ENCODE measurements around the gene CIART. TPM values are rescaled to one million over a fixed set of nuclear protein-coding genes. Genes with fewer than 3 reads are reported as not detected.
A peak's percentile ranks its signal among the peaks of the same experiment; 100 is the strongest.
"Not testable (repeated sequence)": the region's sequence is repeated elsewhere in the genome, so short reads cannot be mapped to it uniquely, and the experiment has no call there.

Gene CIART
- total RNA-seq (10 to 100 TPM in 3 of 4 donors, 1 to 10 TPM in 1; 5.5 to 20.4 (median 11.4) TPM), polyA plus RNA-seq (14.1 TPM)
- long read RNA-seq, donor 1, partial matches to known transcripts, result 1 of 10 reads
- long read RNA-seq, donor 1, other reads (novel, unspliced or antisense), result 0 of 10 reads
- long read RNA-seq, donor 2, partial matches to known transcripts, result 0 of 4 reads
- long read RNA-seq, donor 2, other reads (novel, unspliced or antisense), result 0 of 4 reads
- long read RNA-seq, donor 3, transcript CIART-203 (6 exons, 1,433 nt), result major isoform, 12 of 17 reads
- long read RNA-seq, donor 3, partial matches to known transcripts, result 2 of 17 reads
- long read RNA-seq, donor 3, other reads (novel, unspliced or antisense), result 1 of 17 reads
- long read RNA-seq, donor 4, partial matches to known transcripts, result 2 of 12 reads
- long read RNA-seq, donor 4, other reads (novel, unspliced or antisense), result 3 of 12 reads

GRCh38 chr1:150281758-150282557 lies at the start of gene CIART:
Gene CIART, plus strand, starts transcription at chr1:150282554. Its CDS starts 714 bp downstream, at chr1:150283268.
- WGBS, result under 1% methylated on average over 46 of the region's 46 CpGs
- Histone ChIP-seq H3K4me1 (ENCODE audit: control insufficient read depth, insufficient read depth, low read length) (peaks cover 4% of the 10 kb centered on the region), H3K4me3 (ENCODE audit: low read length) (peak within 1 kb of the TSS; percentile 65), H3K27me3 (ENCODE audit: control insufficient read depth, insufficient read depth) (no peaks in the 10 kb centered on the region), H3K9me3 (ENCODE audit: control insufficient read depth, low read length) (no peaks in the 10 kb centered on the region), H3K27ac (ENCODE audit: low read length) (peak within 1 kb of the TSS; percentile 97)
- peak; percentile 95 to 97 (median 96) for DNase-seq
- ATAC-seq, result peak; percentile 98
- intact Hi-C loops (cut with DNase I), result loop anchor here in 2 of 4 donors (1.0 to 2.0 kb wide), 2 partner anchors 25 to 26 kb away; partner anchors contain the start of gene CA14 (in 1 of the 2)

- WGBS, result 94% methylated on average over 10 of the region's 10 CpGs
- intact Hi-C loops (cut with DNase I); DNase-seq; H3K4me3 ChIP-seq (ENCODE audit: low read length); ATAC-seq; H3K27me3 ChIP-seq (ENCODE audit: control insufficient read depth, insufficient read depth); H3K4me1 ChIP-seq (ENCODE audit: control insufficient read depth, insufficient read depth, low read length); H3K9me3 ChIP-seq (ENCODE audit: control insufficient read depth, low read length); H3K27ac ChIP-seq (ENCODE audit: low read length): not testable (repeated sequence)
Measured at GRCh38 chr1:150232921-150233320, 49.4 kb upstream of the CIART start.

- intact Hi-C loops (cut with DNase I), result no loop called here
- ATAC-seq (no peak), DNase-seq (peak in 2 of 3 donors; percentile 62 to 69)
- Histone ChIP-seq H3K9me3 (ENCODE audit: control insufficient read depth, low read length) (no peaks in the 10 kb centered on the region), H3K27ac (ENCODE audit: low read length) (peak overlapping the region; percentile 92), H3K27me3 (ENCODE audit: control insufficient read depth, insufficient read depth) (no peaks in the 10 kb centered on the region), H3K4me3 (ENCODE audit: low read length) (peak overlapping the region; percentile 77), H3K4me1 (ENCODE audit: control insufficient read depth, insufficient read depth, low read length) (peaks cover 2% of the 10 kb centered on the region)
- 9% methylated on average over 15 of the region's 15 CpGs for WGBS
Measured at GRCh38 chr1:150233359-150234308, 48.7 kb upstream of the CIART start.

- WGBS, result 0% methylated on average over 9 of the region's 9 CpGs
- ATAC-seq, result no peak
- intact Hi-C loops (cut with DNase I), result no loop called here
Measured at GRCh38 chr1:150234309-150234565, 48.1 kb upstream of the CIART start.

GRCh38 chr1:150234566-150235293 lies 47.6 kb upstream of the CIART start:
- DNase-seq (peak; percentile 86 to 93 (median 92)), ATAC-seq (peak; percentile 73 to 76)
- WGBS, result under 1% methylated on average over 78 of the region's 78 CpGs
- H3K27me3 ChIP-seq (ENCODE audit: control insufficient read depth, insufficient read depth), result no peaks in the 10 kb centered on the region
- no peaks in the 10 kb centered on the region for H3K9me3 ChIP-seq (ENCODE audit: control insufficient read depth, low read length)
- H3K27ac ChIP-seq (ENCODE audit: low read length), result peak overlapping the region; percentile 85
- intact Hi-C loops (cut with DNase I), result no loop called here
- peaks cover 2% of the 10 kb centered on the region for H3K4me1 ChIP-seq (ENCODE audit: control insufficient read depth, insufficient read depth, low read length)
- H3K4me3 ChIP-seq (ENCODE audit: low read length), result peak overlapping the region; percentile 77

More at GRCh38 chr1:150234309-150234565, 48.1 kb upstream of the CIART start:
- H3K9me3 ChIP-seq (ENCODE audit: control insufficient read depth, low read length), result no peaks in the 10 kb centered on the region
- no peaks in the 10 kb centered on the region for H3K27me3 ChIP-seq (ENCODE audit: control insufficient read depth, insufficient read depth)
- peaks cover 2% of the 10 kb centered on the region for H3K4me1 ChIP-seq (ENCODE audit: control insufficient read depth, insufficient read depth, low read length)
- H3K4me3 ChIP-seq (ENCODE audit: low read length), result peak overlapping the region; percentile 77
- peak overlapping the region; percentile 85 for H3K27ac ChIP-seq (ENCODE audit: low read length)
- no peak for DNase-seq

- DNase-seq, result peak; percentile 36 to 73 (median 54)
- ATAC-seq, result peak; percentile 42
- Histone ChIP-seq H3K27ac (ENCODE audit: low read length) (peak overlapping the region; percentile 85), H3K9me3 (ENCODE audit: control insufficient read depth, low read length) (no peaks in the 10 kb centered on the region), H3K27me3 (ENCODE audit: control insufficient read depth, insufficient read depth) (no peaks in the 10 kb centered on the region), H3K4me1 (ENCODE audit: control insufficient read depth, insufficient read depth, low read length) (peaks cover 2% of the 10 kb centered on the region), H3K4me3 (ENCODE audit: low read length) (peak overlapping the region; percentile 77)
- intact Hi-C loops (cut with DNase I), result no loop called here
- under 1% methylated on average over 27 of the region's 27 CpGs for WGBS
Measured at GRCh38 chr1:150235294-150235851, 47.0 kb upstream of the CIART start.

GRCh38 chr1:150235852-150236613 lies 46.3 kb upstream of the CIART start, which contains the start of gene ANP32E:
Gene ANP32E, minus strand, starts transcription at chr1:150236112. Its CDS starts 326 bp downstream, at chr1:150235786.
- Histone ChIP-seq H3K4me1 (ENCODE audit: control insufficient read depth, insufficient read depth, low read length) (peaks cover 2% of the 10 kb centered on the region), H3K27ac (ENCODE audit: low read length) (peak within 1 kb of the TSS; percentile 85), H3K27me3 (ENCODE audit: control insufficient read depth, insufficient read depth) (no peaks in the 10 kb centered on the region), H3K9me3 (ENCODE audit: control insufficient read depth, low read length) (no peaks in the 10 kb centered on the region), H3K4me3 (ENCODE audit: low read length) (peak within 1 kb of the TSS; percentile 77)
- ATAC-seq (peak; percentile 97 to 98), DNase-seq (peak; percentile 94 to 97 (median 97))
- intact Hi-C loops (cut with DNase I), result no loop called here
- WGBS, result under 1% methylated on average over 33 of the region's 33 CpGs

GRCh38 chr1:150236614-150237100 lies 45.7 kb upstream of the CIART start:
- peak overlapping the region; percentile 67 for H3K4me3 ChIP-seq (ENCODE audit: low read length)
- peak overlapping the region; percentile 49 for H3K27ac ChIP-seq (ENCODE audit: low read length)
- intact Hi-C loops (cut with DNase I), result no loop called here
- no peaks in the 10 kb centered on the region for H3K27me3 ChIP-seq (ENCODE audit: control insufficient read depth, insufficient read depth)
- 33% methylated on average over 10 of the region's 10 CpGs for WGBS
- DNase-seq (no peak), ATAC-seq (no peak)
- peaks cover 2% of the 10 kb centered on the region for H3K4me1 ChIP-seq (ENCODE audit: control insufficient read depth, insufficient read depth, low read length)
- no peaks in the 10 kb centered on the region for H3K9me3 ChIP-seq (ENCODE audit: control insufficient read depth, low read length)

- H3K9me3 ChIP-seq (ENCODE audit: control insufficient read depth, low read length); H3K27ac ChIP-seq (ENCODE audit: low read length); DNase-seq; H3K27me3 ChIP-seq (ENCODE audit: control insufficient read depth, insufficient read depth); H3K4me1 ChIP-seq (ENCODE audit: control insufficient read depth, insufficient read depth, low read length); ATAC-seq; intact Hi-C loops (cut with DNase I); H3K4me3 ChIP-seq (ENCODE audit: low read length): not testable (repeated sequence)
- 95% methylated on average over 13 of the region's 13 CpGs for WGBS
Measured at GRCh38 chr1:150237176-150237575, 45.2 kb upstream of the CIART start.

Measured in right cardiac atrium (tissue), 5 donors.